Esophagus squamous epithelium (tissue), 4 donors: ENCODE data around the gene POU3F3.

ENCODE experiments used
- POLR2A ChIP-seq, 4 donors: fragments of 450-650 bp; IDR thresholded peaks; one replicate each; pipeline ENCODE4 v1.6.1; 2017; ENCODE audit warnings: antibody characterized with exemption in 4 of 4, mild to moderate bottlenecking in 4 of 4, moderate library complexity in 3 of 4
- TF ChIP-seq, protein P1 (sequence below), 6 experiments: fragments of 450-650 bp in 4 of 6; fragments of 200-600 bp in 2 of 6; sonication (generic) in 2 of 6; IDR thresholded peaks; one replicate each; pipeline ENCODE4 v1.5.1; 2016 to 2019; ENCODE audit warnings: antibody characterized with exemption in 6 of 6, mild to moderate bottlenecking in 4 of 6, moderate library complexity in 4 of 6

DNA sequence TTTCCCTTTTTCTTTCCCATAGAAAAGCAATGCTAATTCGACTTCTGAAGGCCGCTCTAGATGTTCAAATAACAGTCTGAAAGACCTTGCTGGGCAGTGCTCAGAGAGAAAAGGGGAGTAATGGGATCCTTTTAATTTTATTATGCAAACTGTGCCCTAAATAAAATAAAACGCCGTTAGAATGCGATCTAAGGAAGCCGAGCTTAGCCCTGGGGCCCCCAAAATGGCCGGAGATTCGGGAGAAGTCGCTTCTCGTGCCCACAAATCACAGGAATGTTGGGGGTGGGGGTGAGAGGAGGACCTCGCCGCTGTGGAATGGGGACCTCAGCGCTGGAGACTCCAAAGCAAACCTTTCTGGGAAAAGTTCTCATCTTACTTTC is 8.4 kb upstream of the POU3F3 start:
- TF ChIP-seq, protein P1, sequence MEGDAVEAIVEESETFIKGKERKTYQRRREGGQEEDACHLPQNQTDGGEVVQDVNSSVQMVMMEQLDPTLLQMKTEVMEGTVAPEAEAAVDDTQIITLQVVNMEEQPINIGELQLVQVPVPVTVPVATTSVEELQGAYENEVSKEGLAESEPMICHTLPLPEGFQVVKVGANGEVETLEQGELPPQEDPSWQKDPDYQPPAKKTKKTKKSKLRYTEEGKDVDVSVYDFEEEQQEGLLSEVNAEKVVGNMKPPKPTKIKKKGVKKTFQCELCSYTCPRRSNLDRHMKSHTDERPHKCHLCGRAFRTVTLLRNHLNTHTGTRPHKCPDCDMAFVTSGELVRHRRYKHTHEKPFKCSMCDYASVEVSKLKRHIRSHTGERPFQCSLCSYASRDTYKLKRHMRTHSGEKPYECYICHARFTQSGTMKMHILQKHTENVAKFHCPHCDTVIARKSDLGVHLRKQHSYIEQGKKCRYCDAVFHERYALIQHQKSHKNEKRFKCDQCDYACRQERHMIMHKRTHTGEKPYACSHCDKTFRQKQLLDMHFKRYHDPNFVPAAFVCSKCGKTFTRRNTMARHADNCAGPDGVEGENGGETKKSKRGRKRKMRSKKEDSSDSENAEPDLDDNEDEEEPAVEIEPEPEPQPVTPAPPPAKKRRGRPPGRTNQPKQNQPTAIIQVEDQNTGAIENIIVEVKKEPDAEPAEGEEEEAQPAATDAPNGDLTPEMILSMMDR (IDR thresholded peaks at IDR 0.05): no peak
- no peak for TF ChIP-seq POLR2A (IDR thresholded peaks at IDR 0.05)
